Adipocyte (in vitro differentiated cells): Measurements from ENCODE around the gene ZNF577.
"Not testable (repeated sequence)": the region's sequence is repeated elsewhere in the genome, so short reads cannot be mapped to it uniquely, and the experiment has no call there.

Experiments used
- DNase-seq: peaks from one replicate; pipeline ENCODE4 v3.0.0-alpha.2; 2015; ENCODE audit warnings: low read depth
- H3K27me3 ChIP-seq: replicated peaks from 2 replicates; pipeline ENCODE4 v1.7.0; 2013; ENCODE audit warnings: mild to moderate bottlenecking, low read length, moderate library complexity; ENCODE audit not compliant: control insufficient read depth, insufficient read depth
- H3K36me3 ChIP-seq: 2 replicates; pipeline ENCODE4 v1.7.0; 2013; ENCODE audit warnings: low read length, mild to moderate bottlenecking, moderate library complexity; ENCODE audit not compliant: control insufficient read depth, insufficient read depth, severe bottlenecking
- H3K4me1 ChIP-seq: 2 replicates; pipeline ENCODE4 v1.7.0; 2013; ENCODE audit warnings: mild to moderate bottlenecking, low read length, moderate library complexity; ENCODE audit not compliant: control insufficient read depth, insufficient read depth
- H3K4me3 ChIP-seq: 2 replicates; pipeline ENCODE4 v1.7.0; 2013; ENCODE audit warnings: mild to moderate bottlenecking, low read length, moderate library complexity
- H3K9ac ChIP-seq: 2 replicates; pipeline ENCODE4 v1.7.0; 2013; ENCODE audit warnings: mild to moderate bottlenecking, low read length, moderate library complexity
- H3K9me3 ChIP-seq: 2 replicates; pipeline ENCODE4 v1.7.0; 2013; ENCODE audit warnings: mild to moderate bottlenecking, low read length, moderate library complexity; ENCODE audit not compliant: control insufficient read depth

ZNF577 gene

DNA sequence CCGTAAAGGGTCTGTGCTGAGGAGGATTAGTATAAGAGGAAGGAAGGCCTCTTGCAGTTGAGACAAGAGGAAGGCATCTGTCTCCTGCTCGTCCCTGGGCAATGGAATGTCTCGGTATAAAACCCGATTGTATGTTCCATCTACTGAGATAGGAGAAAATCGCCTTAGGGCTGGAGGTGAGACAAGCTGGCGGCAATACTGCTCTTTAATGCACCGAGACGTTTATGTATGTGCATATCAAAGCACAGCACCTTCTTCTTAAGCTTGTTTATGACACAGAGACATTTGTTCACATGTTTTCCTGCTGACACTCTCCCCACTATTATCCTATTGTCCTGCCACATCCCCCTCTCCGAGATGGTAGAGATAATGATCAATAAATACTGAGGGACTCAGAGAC, 18.4 kb upstream of the ZNF577 start:
- not testable (repeated sequence) for H3K36me3 ChIP-seq, H3K4me1 ChIP-seq, H3K9ac ChIP-seq, DNase-seq, H3K27me3 ChIP-seq, H3K4me3 ChIP-seq
- H3K9me3 ChIP-seq = peaks cover 20% of the 10 kb centered on the region

- not testable (repeated sequence) for H3K36me3 ChIP-seq, DNase-seq, H3K4me3 ChIP-seq, H3K9ac ChIP-seq, H3K4me1 ChIP-seq, H3K27me3 ChIP-seq
- H3K9me3 ChIP-seq = peaks cover 18% of the 10 kb centered on the region
Observed at GRCh38 chr19:51905639-51906038, 17.9 kb upstream of the ZNF577 start.

- Histone ChIP-seq H3K27me3 (no peaks in the 10 kb centered on the region), H3K4me1 (peaks cover 3% of the 10 kb centered on the region), H3K36me3 (peaks cover 8% of the 10 kb centered on the region), H3K9ac (no peak overlapping the region), H3K9me3 (peaks cover 21% of the 10 kb centered on the region), H3K4me3 (peak overlapping the region; percentile 93)
- no peak for DNase-seq
Observed at GRCh38 chr19:51905206-51905605, 17.5 kb upstream of the ZNF577 start.

DNA sequence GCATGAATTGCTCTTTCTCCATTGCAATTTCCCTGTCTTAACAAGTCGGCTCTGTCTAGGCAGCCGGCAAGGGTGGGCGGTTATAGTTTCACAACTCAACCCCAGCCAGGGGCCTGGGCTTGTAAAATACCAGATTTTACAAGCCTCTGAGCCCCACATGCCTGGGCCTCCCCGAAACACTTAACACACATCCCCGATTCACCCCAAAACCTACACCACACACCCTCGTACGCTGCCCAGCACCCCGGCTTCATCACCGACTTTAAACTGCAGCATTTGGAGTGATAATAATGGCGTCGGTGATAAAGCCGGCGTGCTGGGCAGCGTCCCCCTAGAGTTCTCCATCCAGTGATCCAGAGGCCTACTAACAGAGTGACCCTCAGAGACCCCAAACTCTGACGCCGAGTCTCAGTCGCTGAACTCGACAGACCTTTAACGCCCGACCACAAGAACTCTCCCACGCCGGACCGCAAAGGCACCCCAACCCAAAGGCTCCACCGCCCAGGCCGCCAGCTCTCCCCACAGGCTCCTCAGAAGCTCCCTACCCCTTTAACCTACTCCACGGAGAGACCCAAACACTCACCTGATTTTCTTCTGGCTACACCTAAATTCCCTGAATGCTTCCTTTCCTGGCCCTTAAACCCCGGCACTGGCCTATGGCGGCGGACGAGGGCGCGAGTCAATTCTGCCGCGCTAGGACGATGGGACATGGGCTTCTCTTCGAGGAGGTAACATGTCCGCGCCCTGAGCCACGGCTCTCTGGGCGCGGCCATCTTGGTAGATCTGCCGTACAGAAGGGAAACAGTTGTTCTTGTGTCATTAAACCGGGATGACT, 16.8 kb upstream of the ZNF577 start, which contains the start of gene ZNF649:
ZNF649 (minus strand) TSS at position 687 of the 835 bp plus-strand sequence. CDS start 4,910 bp downstream, outside the sequence.
- Histone ChIP-seq H3K27me3 (no peaks in the 10 kb centered on the region), H3K36me3 (peaks cover 14% of the 10 kb centered on the region), H3K4me3 (peak within 1 kb of the TSS; percentile 93), H3K9ac (peak within 1 kb of the TSS; percentile 95), H3K9me3 (peaks cover 16% of the 10 kb centered on the region), H3K4me1 (peaks cover 3% of the 10 kb centered on the region)
- peak; percentile 94 for DNase-seq

- Histone ChIP-seq H3K27me3 (no peaks in the 10 kb centered on the region), H3K9me3 (peaks cover 12% of the 10 kb centered on the region)
- DNase-seq = no peak
Observed at GRCh38 chr19:51903192-51903591, 15.4 kb upstream of the ZNF577 start.

GRCh38 chr19:51901860-51902259, 14.1 kb upstream of the ZNF577 start:
- H3K27me3 ChIP-seq = no peaks in the 10 kb centered on the region
- H3K9me3 ChIP-seq = peaks cover 15% of the 10 kb centered on the region
- H3K9ac ChIP-seq = no peak overlapping the region
- H3K4me1 ChIP-seq = peaks cover 3% of the 10 kb centered on the region
- DNase-seq = no peak
- H3K36me3 ChIP-seq = peaks cover 41% of the 10 kb centered on the region
- no peak overlapping the region for H3K4me3 ChIP-seq

More at GRCh38 chr19:51903192-51903591, 15.4 kb upstream of the ZNF577 start:
- Histone ChIP-seq H3K4me3 (peak overlapping the region; percentile 93), H3K36me3 (peaks cover 28% of the 10 kb centered on the region), H3K4me1 (peaks cover 3% of the 10 kb centered on the region), H3K9ac (no peak overlapping the region)

DNA sequence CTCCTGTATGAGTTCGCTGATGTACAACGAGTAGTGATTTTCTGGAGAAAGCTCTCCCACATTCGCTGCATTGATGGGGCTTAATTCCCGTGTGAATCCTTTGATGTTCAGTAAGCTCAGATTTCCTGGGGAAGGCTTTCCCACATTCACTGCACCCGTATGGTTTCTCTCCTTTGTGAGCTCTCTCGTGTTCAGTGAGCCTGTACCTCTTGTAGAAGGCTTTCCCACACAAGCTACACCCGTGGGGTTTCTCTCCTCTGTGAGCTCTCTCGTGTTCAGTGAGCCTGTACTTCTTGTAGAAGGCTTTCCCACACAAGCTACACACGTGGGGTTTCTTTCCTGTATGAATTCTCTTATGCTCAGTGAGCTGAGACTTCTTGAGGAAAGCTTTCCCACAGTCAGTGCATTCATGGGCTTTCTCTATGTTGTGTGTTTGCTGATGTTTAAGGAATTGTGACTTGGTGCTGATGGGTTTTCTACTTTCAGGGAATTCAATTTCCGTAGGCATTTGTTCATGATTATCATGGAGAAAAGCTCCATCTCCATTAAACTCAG, 3.5 kb upstream of the ZNF577 start:
- Histone ChIP-seq H3K4me1 (peaks cover 5% of the 10 kb centered on the region), H3K4me3 (peak overlapping the region; percentile 64), H3K36me3 (peaks cover 78% of the 10 kb centered on the region), H3K27me3 (no peaks in the 10 kb centered on the region), H3K9ac (no peak overlapping the region), H3K9me3 (peaks cover 80% of the 10 kb centered on the region)
- DNase-seq = no peak

DNA sequence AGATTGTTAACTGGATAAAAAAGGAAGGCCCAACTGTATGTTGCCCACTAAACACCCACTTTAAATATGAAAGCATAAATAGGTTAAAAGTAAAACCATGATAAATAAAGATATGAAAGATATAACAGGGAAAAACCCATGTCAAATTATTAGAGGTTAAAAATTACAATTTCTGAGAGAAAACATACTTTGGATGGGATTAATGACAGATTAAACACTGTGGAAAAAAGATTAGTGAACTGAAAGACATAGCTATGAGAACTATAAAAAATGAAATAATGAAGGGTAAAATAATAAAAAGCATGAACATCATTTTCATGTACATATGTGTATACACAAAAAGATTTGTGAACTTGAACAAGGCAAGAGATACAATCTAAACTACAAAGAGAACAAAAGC, 2.2 kb upstream of the ZNF577 start:
- no peaks in the 10 kb centered on the region for H3K27me3 ChIP-seq
- peaks cover 65% of the 10 kb centered on the region for H3K36me3 ChIP-seq
- H3K4me3 ChIP-seq = peak overlapping the region; percentile 64
- no peak for DNase-seq
- no peak overlapping the region for H3K9ac ChIP-seq
- peaks cover 77% of the 10 kb centered on the region for H3K9me3 ChIP-seq
- H3K4me1 ChIP-seq = peaks cover 5% of the 10 kb centered on the region

GRCh38 chr19:51884713-51885112, 3.0 kb downstream of the ZNF577 start:
- no peaks in the 10 kb centered on the region for H3K27me3 ChIP-seq
- peaks cover 29% of the 10 kb centered on the region for H3K36me3 ChIP-seq
- no peak overlapping the region for H3K9ac ChIP-seq
- no peak overlapping the region for H3K4me3 ChIP-seq
- no peak for DNase-seq
- H3K9me3 ChIP-seq = peaks cover 54% of the 10 kb centered on the region
- peaks cover 5% of the 10 kb centered on the region for H3K4me1 ChIP-seq

DNA sequence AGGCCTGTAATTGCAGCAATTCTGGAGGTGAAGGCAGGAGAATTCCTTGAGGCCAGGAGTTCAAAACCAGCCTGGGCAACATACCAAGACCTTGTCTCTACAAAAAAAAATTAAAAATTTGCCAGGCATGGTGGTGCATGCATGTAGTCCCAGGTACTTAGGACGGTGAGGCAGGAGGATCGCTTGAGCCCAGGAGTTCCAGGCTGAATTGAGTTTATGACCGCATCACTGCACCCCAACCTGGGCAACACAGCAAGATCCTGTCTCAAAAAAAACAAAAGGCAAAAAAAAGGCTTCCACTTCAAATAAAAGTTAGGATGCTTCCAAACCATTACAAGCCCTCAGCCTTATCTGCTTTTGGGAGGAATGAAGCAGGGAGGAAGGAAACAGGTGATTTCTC, 5.2 kb downstream of the ZNF577 start:
- no peaks in the 10 kb centered on the region for H3K27me3 ChIP-seq
- peaks cover 5% of the 10 kb centered on the region for H3K4me1 ChIP-seq
- peaks cover 36% of the 10 kb centered on the region for H3K36me3 ChIP-seq
- H3K4me3 ChIP-seq = no peak overlapping the region
- peaks cover 52% of the 10 kb centered on the region for H3K9me3 ChIP-seq
- no peak for DNase-seq
- H3K9ac ChIP-seq = no peak overlapping the region

GRCh38 chr19:51873097-51873496, 14.7 kb downstream of the ZNF577 start:
- H3K4me1 ChIP-seq = no peaks in the 10 kb centered on the region
- H3K36me3 ChIP-seq = peaks cover 66% of the 10 kb centered on the region
- H3K27me3 ChIP-seq = no peaks in the 10 kb centered on the region
- no peak for DNase-seq
- H3K9me3 ChIP-seq = peaks cover 100% of the 10 kb centered on the region
- no peak overlapping the region for H3K9ac ChIP-seq
- peak overlapping the region; percentile 70 for H3K4me3 ChIP-seq
